RWPE1 (cell line): ENCODE results near the gene PTPRU.

Source experiments
- CTCF ChIA-PET: fragments of 350-600 bp; sonication (Branson Sonifier 250); formaldehyde crosslinking; extraction: SDS; loops from one replicate; lab custom pipeline; 2021; lab: Yijun Ruan, JAX
- POLR2A ChIA-PET: fragments of 400-600 bp; formaldehyde crosslinking; extraction: SDS; loops from one replicate; lab custom pipeline; 2020; ENCODE audit warnings: antibody characterized with exemption; ENCODE audit not compliant: low non-redundant PET; lab: Yijun Ruan, JAX
- DNase-seq: peaks from one replicate; pipeline ENCODE4 v3.0.0; 2012; ENCODE audit warnings: low spot score
- H3K27ac ChIP-seq: fragments of 450-650 bp; 2 replicates; pipeline ENCODE4 v1.5.1; 2017
- CTCF ChIP-seq: fragments of 450-650 bp; conservative IDR thresholded peaks from 2 replicates; pipeline ENCODE4 v1.5.1; 2017; ENCODE audit warnings: low read depth, mild to moderate bottlenecking

The PTPRU gene

GRCh38 chr1:29338908-29339575 is 102.7 kb downstream of the PTPRU start:
- POLR2A ChIA-PET: no interaction called here
- no peak for TF ChIP-seq CTCF
- CTCF ChIA-PET: interaction anchor here (0.8 kb wide), 1 partner anchor 16 kb away, joined by 4 read pairs; no protein-coding TSS in a partner anchor
- H3K27ac ChIP-seq: no peak overlapping the region
- no peak for DNase-seq

GRCh38 chr1:29341936-29342335 is 105.6 kb downstream of the PTPRU start:
- POLR2A ChIA-PET: no interaction called here
- TF ChIP-seq CTCF: no peak
- H3K27ac ChIP-seq: no peak overlapping the region
- CTCF ChIA-PET: interaction anchor here (0.5 to 1.4 kb wide), 3 partner anchors 14 to 720 kb away, joined by 3 to 4 read pairs (median 4); no protein-coding TSS in a partner anchor
- no peak for DNase-seq

GRCh38 chr1:29342351-29342750 is 106.0 kb downstream of the PTPRU start:
- no peak for TF ChIP-seq CTCF
- POLR2A ChIA-PET: no interaction called here

GRCh38 chr1:29342983-29343382 is 106.7 kb downstream of the PTPRU start:
- DNase-seq: no peak
- CTCF ChIA-PET: no interaction called here
- TF ChIP-seq CTCF: no peak
- POLR2A ChIA-PET: no interaction called here
- H3K27ac ChIP-seq: no peak overlapping the region

More at GRCh38 chr1:29342351-29342750, 106.0 kb downstream of the PTPRU start:
- CTCF ChIA-PET: interaction anchor here (0.5 to 1.4 kb wide), 2 partner anchors 97 to 719 kb away, joined by 4 read pairs; no protein-coding TSS in a partner anchor
- no peak for DNase-seq
- no peak overlapping the region for H3K27ac ChIP-seq

- no peak for TF ChIP-seq CTCF
- POLR2A ChIA-PET: no interaction called here
- no peak overlapping the region for H3K27ac ChIP-seq
- no peak for DNase-seq
- CTCF ChIA-PET: no interaction called here
Measured at GRCh38 chr1:29343476-29343875, 107.2 kb downstream of the PTPRU start.

GRCh38 chr1:29343908-29344307 is 107.6 kb downstream of the PTPRU start:
- no peak for DNase-seq
- CTCF ChIA-PET: no interaction called here
- POLR2A ChIA-PET: no interaction called here
- H3K27ac ChIP-seq: no peak overlapping the region
- no peak for TF ChIP-seq CTCF
